A673 (cell line): Measurements from ENCODE around the gene MDM2.

Source experiments
- CTCF ChIP-seq: fragments of 300-800, 200-600 bp; sonication (generic); conservative IDR thresholded peaks from 2 replicates; pipeline ENCODE4 v1.5.1; 2017; ENCODE audit warnings: low read depth, mild to moderate bottlenecking, antibody characterized with exemption, low read length, moderate library complexity, mixed read lengths
- EZH2 ChIP-seq: fragments of 200-600 bp; sonication (generic); IDR thresholded peaks from 2 replicates; pipeline ENCODE4 v1.6.1; 2017; ENCODE audit warnings: borderline replicate concordance, low read depth, mild to moderate bottlenecking, mixed read lengths, antibody characterized with exemption, low read length; ENCODE audit not compliant: poor library complexity, severe bottlenecking

- TF ChIP-seq CTCF: no peak
- TF ChIP-seq EZH2: no peak
Observed at GRCh38 chr12:68813242-68813593, 5.2 kb downstream of the MDM2 start.
